Liver (tissue), 9 donors: ENCODE data around the gene CCN5. TPM values are rescaled to one million over a fixed set of nuclear protein-coding genes. Genes with fewer than 3 reads are reported as not detected.

ENCODE experiments used
- DNase-seq: peaks from one replicate; pipeline ENCODE4 v3.0.0-alpha.2; 2017; ENCODE audit warnings: low spot score
- H3K27ac ChIP-seq, 2 donors: one replicate each; pipeline ENCODE4 v1.7.0; 2013; ENCODE audit warnings: inconsistent platforms in 2 of 2, low read length in 2 of 2, control low read depth in 1 of 2, low read depth in 1 of 2, mild to moderate bottlenecking in 1 of 2
- H3K27me3 ChIP-seq, 4 donors: one replicate each; pipeline versions ENCODE4 v1.6.1 to v1.7.0; 2013; ENCODE audit warnings: low read length in 3 of 4, inconsistent platforms in 1 of 4, mild to moderate bottlenecking in 1 of 4, moderate library complexity in 1 of 4; ENCODE audit not compliant: control insufficient read depth in 4 of 4, insufficient read depth in 4 of 4
- H3K36me3 ChIP-seq, 4 donors: one replicate each; pipeline versions ENCODE4 v1.6.1 to v1.7.0; 2013; ENCODE audit warnings: low read length in 3 of 4, mild to moderate bottlenecking in 3 of 4, low read depth in 1 of 4, moderate library complexity in 1 of 4; ENCODE audit not compliant: control insufficient read depth in 4 of 4, insufficient read depth in 3 of 4
- H3K4me1 ChIP-seq, 4 donors: one replicate each; pipeline versions ENCODE4 v1.6.1 to v1.7.0; 2013; ENCODE audit warnings: low read length in 3 of 4, mild to moderate bottlenecking in 3 of 4, moderate library complexity in 1 of 4; ENCODE audit not compliant: control insufficient read depth in 4 of 4, insufficient read depth in 4 of 4
- H3K4me3 ChIP-seq, 3 donors: one replicate each; pipeline versions ENCODE4 v1.6.1 to v1.7.0; 2013; ENCODE audit warnings: low read length in 3 of 3, control low read depth in 1 of 3, low read depth in 1 of 3, mild to moderate bottlenecking in 1 of 3
- H3K9ac ChIP-seq, 2 donors: one replicate each; pipeline ENCODE4 v1.7.0; 2013; ENCODE audit warnings: low read length in 2 of 2, mild to moderate bottlenecking in 2 of 2, moderate library complexity in 2 of 2, control low read depth in 1 of 2, low read depth in 1 of 2
- H3K9me3 ChIP-seq, 4 donors: one replicate each; pipeline versions ENCODE4 v1.6.1 to v1.7.0; 2013; ENCODE audit warnings: low read length in 3 of 4; ENCODE audit not compliant: control insufficient read depth in 4 of 4
- FOXA2 ChIP-seq: IDR thresholded peaks from 2 replicates; pipeline ENCODE4 v1.6.1; 2016; ENCODE audit warnings: antibody characterized with exemption
- GABPA ChIP-seq, 2 donors: IDR thresholded peaks in 1 of 2; conservative IDR thresholded peaks in 1 of 2; 2 replicates each; pipeline ENCODE4 v1.6.1; 2016; ENCODE audit warnings: antibody characterized with exemption in 2 of 2, mild to moderate bottlenecking in 1 of 2, moderate library complexity in 1 of 2
- HNF4A ChIP-seq, 2 donors: conservative IDR thresholded peaks; 2 replicates each; pipeline ENCODE4 v1.6.1; 2016; ENCODE audit warnings: antibody characterized with exemption in 2 of 2, mild to moderate bottlenecking in 2 of 2
- JUND ChIP-seq, 2 donors: IDR thresholded peaks; 2 replicates each; pipeline ENCODE4 v1.6.1; 2016; ENCODE audit warnings: antibody characterized with exemption in 2 of 2
- NR2F2 ChIP-seq: IDR thresholded peaks from 2 replicates; pipeline ENCODE4 v1.6.1; 2016; ENCODE audit warnings: antibody characterized with exemption
- REST ChIP-seq: IDR thresholded peaks from 2 replicates; pipeline ENCODE4 v1.6.1; 2016; ENCODE audit warnings: antibody characterized with exemption, mild to moderate bottlenecking
- TAF1 ChIP-seq: conservative IDR thresholded peaks from 2 replicates; pipeline ENCODE4 v1.6.1; 2016; ENCODE audit warnings: antibody characterized with exemption, mild to moderate bottlenecking
- YY1 ChIP-seq: IDR thresholded peaks from 2 replicates; pipeline ENCODE4 v1.6.1; 2016; ENCODE audit warnings: antibody characterized with exemption, mild to moderate bottlenecking
- WGBS: extraction: QIAGEN DNeasy Blood & Tissue Kit; methylation state at CpG from one replicate; pipeline ENCODE4 v1.1.7; 2013; 5-methylcytosine and 5-hydroxymethylcytosine counted together
- polyA plus RNA-seq, 2 donors: library from polyadenylated mRNA; stranded (reverse) in 1 of 2; unstranded in 1 of 2; fragments of 200-250 nt in 1 of 2; fragments of >200 nt in 1 of 2; fragmentation: Nextera tagmentation in 1 of 2; extraction: Ambion mirVana in 1 of 2; gene quantifications; one replicate each; pipeline versions ENCODE4 v1.2.1 to v1.2.3, GENCODE V29; 2013 to 2015
- total RNA-seq, 2 donors: library from RNA; depleted of rRNA; stranded (reverse); fragments of >200 nt; gene quantifications; one replicate each; pipeline ENCODE4 v1.2.3, GENCODE V29; 2014
- TF ChIP-seq, protein P1 (sequence below): IDR thresholded peaks from 2 replicates; pipeline ENCODE4 v1.6.1; 2016; ENCODE audit warnings: antibody characterized with exemption
- TF ChIP-seq, protein P2 (sequence below): IDR thresholded peaks from 2 replicates; pipeline ENCODE4 v1.6.1; 2016; ENCODE audit warnings: antibody characterized with exemption
- donor health status: healthy.
- donor health status: healthy.
- donor health status: healthy.
- donor health status: healthy.
- donor health status: healthy.

The CCN5 gene
- total and polyA plus RNA-seq, 4 donors, result 1.2 to 3.6 (median 1.9) TPM; not detected in 1

DNA sequence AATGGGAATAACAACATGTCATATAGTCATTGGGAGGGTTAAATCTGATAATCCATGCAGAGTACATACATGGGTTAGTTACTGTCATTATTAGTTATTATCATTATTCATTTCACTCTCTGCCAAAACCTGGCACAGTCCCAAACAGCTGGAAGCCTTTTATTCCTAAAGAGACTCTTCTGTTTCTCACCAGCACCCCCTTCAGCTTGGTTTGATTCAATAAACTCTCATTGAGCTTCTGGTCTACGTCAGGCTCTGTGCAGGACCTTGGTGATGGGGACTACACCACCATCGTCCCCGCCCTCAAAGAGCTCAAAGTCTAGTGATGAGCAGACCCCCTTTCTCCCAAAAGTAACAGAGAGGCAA, 32.8 kb downstream of the CCN5 start:
- Histone ChIP-seq H3K27ac (no peak overlapping the region), H3K27me3 (no peaks in the 10 kb centered on the region), H3K4me3 (no peak overlapping the region), H3K4me1 (peaks cover 7 to 14% (median 8%) of the 10 kb centered on the region in 4 donors), H3K9ac (no peak overlapping the region), H3K9me3 (no peaks in the 10 kb centered on the region), H3K36me3 (no peaks in the 10 kb centered on the region)
- no peak for DNase-seq
- 87% methylated on average over 3 of the region's 3 CpGs for WGBS
- TF ChIP-seq FOXA2 (no peak), JUND (IDR thresholded peaks at IDR 0.05) (no peak), GABPA (IDR thresholded peaks at IDR 0.05 in 1 of 2, conservative IDR thresholded peaks at IDR 0.05 in 1 of 2) (no peak), TAF1 (no peak)
- TF ChIP-seq, protein P1, sequence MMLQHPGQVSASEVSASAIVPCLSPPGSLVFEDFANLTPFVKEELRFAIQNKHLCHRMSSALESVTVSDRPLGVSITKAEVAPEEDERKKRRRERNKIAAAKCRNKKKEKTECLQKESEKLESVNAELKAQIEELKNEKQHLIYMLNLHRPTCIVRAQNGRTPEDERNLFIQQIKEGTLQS, result no peak

GRCh38 chr20:44750081-44750805, 35.1 kb downstream of the CCN5 start:
- DNase-seq, result no peak
- Histone ChIP-seq H3K27ac (no peak overlapping the region), H3K4me3 (no peak overlapping the region), H3K27me3 (no peaks in the 10 kb centered on the region), H3K36me3 (no peaks in the 10 kb centered on the region), H3K9me3 (no peaks in the 10 kb centered on the region), H3K4me1 (peaks cover 7 to 14% (median 8%) of the 10 kb centered on the region in 4 donors), H3K9ac (no peak overlapping the region)
- WGBS, result 37% methylated on average over 73 of the region's 73 CpGs
- TF ChIP-seq GABPA (IDR thresholded peaks at IDR 0.05 in 1 of 2, conservative IDR thresholded peaks at IDR 0.05 in 1 of 2) (no peak), REST (no peak), NR2F2 (no peak), HNF4A (conservative IDR thresholded peaks at IDR 0.05) (no peak)
- TF ChIP-seq, protein P1, result no peak

DNA sequence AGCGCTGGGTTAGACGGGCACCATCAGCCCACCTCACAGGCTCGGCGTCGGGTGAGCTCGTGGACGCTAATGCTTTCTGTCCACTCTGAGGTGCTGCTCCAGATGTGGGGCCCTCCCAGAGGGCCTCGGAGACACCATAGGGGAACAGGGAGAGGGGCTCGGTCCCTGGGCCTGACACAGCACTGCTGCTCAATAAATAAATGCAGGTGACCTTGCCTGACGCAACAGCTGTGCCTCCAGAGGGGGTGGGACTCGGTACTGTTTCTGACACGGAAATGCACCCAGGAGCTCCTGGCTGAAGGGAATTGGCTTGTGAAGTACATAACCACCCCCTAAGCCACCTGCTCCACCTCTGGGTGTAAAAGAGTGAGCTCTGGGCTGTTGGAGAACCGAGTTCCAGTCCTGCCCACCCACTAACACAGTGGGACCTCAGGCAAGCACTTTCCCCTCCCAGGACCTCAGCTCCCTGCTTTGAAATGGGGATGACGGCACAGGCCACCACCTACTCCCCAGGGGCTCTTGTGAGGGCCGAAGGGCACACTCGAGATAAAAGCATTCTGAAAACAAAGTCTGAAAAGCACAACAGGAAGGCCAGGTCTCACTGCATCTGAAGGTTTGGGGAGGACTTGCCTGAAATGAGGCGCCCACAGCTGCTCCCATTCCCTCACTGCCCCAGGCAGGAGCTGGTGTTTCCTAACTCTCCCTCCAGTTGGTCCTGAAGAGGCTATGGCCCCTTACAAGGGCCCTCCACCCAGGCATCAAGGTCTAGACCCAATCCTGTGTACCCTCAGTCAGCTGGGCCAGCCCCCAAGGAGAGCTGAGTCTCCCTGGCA, 37.1 kb downstream of the CCN5 start:
- no peak overlapping the region for H3K27ac ChIP-seq
- H3K9me3 ChIP-seq, result no peaks in the 10 kb centered on the region
- TF ChIP-seq YY1 (no peak), JUND (IDR thresholded peaks at IDR 0.05) (no peak)
- TF ChIP-seq, protein P2, sequence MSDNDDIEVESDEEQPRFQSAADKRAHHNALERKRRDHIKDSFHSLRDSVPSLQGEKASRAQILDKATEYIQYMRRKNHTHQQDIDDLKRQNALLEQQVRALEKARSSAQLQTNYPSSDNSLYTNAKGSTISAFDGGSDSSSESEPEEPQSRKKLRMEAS, result no peak
- WGBS, result 70% methylated on average over 17 of the region's 17 CpGs
- H3K27me3 ChIP-seq, result no peaks in the 10 kb centered on the region
- DNase-seq, result no peak
- H3K4me1 ChIP-seq, result peaks cover 0 to under 1% (median 0%) of the 10 kb centered on the region in 4 donors
- no peak overlapping the region for H3K4me3 ChIP-seq
- no peak overlapping the region for H3K9ac ChIP-seq
- no peaks in the 10 kb centered on the region for H3K36me3 ChIP-seq
